HG03439 (cell line): Measurements from ENCODE around the gene MORN1.

Experiments
- ATAC-seq: cut with Tn5 transposase; IDR thresholded peaks from one replicate; pipeline ENCODE4 v1.9.1; 2021; ENCODE audit warnings: mild to moderate bottlenecking, moderate library complexity; ENCODE audit not compliant: unreplicated experiment

Gene MORN1

DNA sequence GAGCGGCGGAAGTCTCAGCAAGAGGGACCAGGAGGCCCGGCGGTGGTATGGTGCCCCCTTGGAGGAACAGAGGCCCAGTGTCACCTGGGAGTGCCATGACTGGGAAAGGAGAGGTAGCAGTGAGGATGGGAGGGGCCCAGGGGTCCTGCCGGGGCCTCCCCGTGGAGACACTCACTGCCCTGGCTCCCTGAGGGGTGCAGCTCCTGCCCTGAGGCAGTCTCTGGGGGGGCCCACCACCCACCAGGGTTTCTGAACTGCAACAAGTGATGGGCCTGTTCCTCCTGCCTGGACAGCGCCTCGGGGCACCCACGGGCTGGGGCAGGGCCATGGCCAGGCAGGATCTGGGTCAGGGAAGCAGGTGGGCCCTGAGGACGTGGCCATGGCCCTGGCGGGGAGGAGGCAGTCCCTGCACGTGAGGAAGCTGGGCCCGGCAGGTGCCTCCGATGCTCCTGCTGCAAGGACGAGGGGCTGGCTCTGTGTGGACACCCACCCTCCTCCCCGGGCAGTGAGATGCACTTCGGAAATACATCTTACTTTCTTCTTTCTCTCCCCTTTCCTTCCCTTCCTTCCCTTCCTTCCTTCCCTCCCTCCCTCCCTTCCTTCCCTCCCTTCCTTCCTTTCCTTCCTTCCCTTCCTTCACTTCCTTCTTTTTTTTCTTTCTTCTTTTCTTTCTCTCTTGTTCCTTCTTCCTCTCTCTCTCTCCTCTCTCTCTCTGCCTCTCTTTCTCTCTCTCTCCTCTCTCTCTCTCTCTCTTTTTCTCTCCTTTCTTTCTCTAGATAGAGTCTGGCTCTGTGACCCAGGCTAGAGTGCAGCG, 66.6 kb downstream of the MORN1 start:
- ATAC-seq = no peak

- no peak for ATAC-seq
Observed at GRCh38 chr1:2323451-2323974, 67.8 kb downstream of the MORN1 start.

DNA sequence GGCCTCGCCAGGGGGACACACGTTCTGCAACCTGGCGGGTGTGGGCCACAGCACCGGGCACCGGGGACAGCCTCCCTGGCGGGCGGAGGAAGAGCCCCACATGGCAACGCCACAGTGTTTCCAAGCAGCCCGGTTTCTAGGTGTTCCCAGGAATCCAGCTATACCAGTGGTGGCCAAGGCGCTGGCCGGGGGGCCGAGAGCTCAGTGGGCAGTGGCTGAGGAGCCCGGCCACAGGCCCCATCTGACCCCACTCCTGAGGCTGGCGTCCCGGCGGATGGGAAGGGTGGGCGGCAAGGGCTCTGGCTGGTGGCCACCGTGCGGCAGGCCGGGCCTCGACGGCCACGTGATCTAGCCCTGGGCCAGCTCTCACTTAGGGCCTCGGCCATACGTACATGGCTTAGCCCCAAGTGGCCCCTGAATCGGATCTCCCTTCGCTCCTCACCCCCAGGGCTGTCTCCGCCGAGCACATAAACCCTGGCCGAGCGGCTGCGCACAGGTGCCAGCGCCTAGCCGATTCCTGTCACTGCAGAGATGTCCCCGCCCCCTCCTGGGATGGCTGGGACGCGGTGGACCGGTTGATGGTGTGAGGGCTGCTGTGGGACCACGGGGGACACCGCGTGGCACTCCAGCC, 68.7 kb downstream of the MORN1 start:
- ATAC-seq = no peak

DNA sequence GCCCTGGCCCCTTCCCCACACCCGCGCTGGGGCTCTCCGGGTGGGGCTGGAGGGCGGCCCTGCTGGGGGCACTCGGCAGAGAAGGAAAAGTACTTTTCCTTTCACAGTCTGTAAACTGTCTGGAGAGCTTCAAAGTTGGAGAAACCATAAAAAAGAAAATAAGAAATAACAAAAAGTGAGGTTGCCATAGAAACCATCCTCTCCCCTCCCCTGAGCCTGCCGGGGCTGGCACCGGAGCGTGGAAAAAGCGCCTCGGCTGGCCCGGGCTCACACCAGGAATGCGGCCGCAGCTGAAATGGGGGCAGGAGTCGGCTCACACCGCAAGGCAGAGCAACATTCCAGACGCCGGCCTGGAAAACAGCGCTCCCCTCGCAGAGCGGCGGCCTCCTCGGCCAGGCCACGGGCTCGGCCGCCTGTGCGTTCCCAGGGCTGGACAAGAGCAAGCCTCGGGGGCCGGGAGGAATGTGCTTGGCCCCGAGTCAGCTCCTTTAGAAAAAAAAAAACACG, 69.2 kb downstream of the MORN1 start:
- ATAC-seq = no peak

DNA sequence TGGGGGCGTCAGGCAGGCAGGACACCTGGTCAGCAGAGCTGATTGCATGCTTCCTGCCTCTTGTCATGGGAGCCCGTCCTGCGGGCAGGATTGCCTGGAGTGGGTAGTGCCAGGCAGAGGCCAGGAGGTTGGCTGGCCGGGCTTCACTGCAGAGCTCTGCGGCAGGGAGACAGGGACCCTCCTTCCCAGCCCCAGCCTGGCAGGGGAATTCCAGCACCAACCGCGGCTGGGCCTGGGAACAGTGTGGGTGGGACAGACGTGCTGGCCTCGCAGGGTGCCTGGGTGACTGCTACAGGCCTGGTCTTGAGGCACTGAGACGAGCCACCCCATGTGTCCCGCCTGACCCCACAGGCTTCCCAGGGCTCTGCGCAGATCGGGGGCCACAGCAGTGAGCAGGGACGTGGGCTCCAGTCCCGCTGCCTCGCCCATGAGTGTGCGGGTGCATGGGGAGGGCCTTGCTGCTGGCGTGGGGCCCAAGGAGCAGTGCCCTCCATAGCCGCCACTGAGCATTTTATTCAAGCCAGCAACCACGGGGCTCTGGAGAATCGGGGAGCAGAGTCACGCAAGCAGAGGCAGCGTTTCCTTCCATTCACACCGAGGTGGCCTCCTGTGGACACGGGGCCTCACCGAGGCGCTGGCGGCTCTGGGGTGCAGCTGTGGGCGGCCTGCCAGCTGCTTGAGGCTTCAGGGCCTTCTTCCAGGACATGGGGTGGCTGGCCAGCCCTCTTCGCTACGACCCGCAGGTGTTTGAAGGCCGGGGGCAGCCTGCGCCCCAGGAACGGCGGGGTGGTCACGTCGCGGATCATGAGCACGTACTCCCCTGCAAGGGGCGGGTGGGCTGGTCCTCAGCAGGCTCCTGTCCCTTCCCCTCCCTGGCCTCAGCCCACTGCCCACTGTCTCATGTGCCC, 70.3 kb downstream of the MORN1 start:
- ATAC-seq = no peak

- ATAC-seq = no peak
Observed at GRCh38 chr1:2320006-2320405, 71.3 kb downstream of the MORN1 start.

DNA sequence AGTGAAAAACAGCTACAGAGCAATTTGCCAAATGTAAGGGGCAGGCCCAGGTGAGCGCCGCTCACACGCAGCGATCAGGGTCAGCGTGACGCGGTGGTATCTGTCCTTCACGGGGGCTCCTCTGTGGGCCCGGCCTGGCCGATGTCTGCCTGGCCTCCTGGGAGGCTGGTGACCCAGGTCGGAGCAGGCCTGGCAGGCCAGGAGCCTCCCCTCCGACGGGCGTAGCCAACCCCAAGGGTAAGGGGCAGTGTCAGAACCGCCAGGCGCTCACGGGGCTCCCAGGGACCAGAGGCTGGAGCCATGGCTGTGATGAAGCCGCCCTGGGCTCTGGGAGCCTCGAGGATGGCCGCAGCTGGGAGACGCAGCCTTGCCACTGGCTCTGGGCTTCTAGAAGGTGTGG, 72.1 kb downstream of the MORN1 start:
- ATAC-seq = no peak

DNA sequence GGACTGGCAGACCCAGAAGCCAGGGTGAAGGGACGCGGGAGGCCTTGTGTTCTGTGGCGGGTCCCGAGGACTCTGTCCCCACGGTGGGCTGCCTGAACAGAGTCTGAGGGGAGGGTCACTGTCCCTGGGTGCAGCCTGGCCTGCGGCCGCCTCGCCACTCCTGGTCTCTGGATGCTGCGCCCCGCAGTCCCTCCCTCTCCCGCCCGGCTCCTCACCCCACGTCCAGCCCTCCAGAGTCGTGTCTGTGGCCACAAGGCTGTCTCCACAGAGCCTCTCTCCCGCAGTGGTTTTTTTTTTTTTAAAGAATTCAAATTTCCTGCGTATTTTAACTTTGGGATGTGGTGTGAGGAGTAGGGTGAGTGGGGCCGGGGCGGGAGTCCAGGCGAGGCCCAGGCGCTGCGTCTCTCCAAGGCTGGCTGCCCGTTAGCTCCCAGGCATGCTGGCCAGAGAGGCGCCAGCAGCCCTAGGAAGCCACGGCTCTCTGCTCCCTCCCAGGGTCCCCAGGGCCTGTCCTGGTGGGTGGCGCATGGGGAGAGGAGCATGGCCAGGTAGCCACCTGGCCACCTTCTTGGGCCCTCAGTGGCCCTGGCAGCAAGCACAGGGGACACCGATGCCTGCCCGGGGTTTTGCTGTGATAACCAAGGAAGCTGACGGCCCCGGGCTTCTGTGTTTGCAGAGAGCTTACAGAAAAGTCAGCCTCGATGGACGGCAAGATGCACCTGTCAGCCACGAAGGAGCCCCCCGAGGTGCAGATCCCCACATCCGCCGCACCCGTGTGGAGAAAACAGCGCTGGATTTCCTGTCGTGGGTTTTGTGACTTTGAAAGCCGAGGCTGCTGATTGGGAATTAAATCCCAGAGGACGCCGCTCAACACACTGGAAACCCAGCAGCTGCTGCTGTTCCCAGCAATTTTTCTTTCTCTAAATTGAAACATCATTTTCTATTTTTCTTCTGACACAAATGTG, 72.8 kb downstream of the MORN1 start:
- no peak for ATAC-seq

- ATAC-seq = no peak
Observed at GRCh38 chr1:2317230-2318065, 73.9 kb downstream of the MORN1 start.

- no peak for ATAC-seq
Observed at GRCh38 chr1:2316451-2316961, 74.8 kb downstream of the MORN1 start.

DNA sequence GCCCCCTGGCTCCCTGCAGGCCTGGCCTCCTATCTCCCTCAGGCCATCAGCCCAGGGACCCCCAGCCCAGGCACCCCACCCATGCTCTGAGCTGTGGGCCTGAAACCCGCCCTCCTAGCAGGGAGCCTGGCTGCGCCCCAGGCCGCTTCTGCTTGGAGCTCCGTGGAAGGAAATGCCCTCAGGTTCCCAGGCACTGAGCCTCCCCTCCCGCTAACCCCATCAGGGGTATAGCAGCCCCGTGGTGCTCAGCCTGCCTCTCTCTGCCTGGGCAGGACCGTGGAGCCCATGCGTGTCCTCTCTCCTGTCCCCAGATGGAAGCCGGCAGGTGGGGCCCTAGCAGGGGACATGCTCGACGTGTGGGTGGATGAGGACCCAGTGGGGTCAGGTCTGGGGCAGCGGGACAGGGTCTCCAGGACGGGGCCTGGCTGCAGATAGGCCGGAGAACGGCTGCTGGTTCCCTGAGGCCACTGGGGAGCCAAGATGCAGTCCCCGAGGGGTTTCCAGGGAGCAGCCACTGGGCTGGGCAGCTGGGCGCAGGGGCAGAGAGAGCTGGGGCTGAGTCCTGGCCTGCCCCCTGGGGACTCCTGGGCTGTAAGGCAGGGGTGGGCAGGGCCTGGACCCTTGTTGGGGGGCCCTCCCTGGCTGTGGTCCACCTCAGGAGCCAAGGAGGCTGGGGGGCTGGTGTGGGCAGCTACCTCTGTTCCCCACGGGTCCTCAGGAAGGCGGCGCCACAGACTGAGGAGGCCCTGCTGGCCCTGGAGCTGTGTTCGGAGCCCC, 75.5 kb downstream of the MORN1 start:
- ATAC-seq = no peak

GRCh38 chr1:2314803-2315673, 76.3 kb downstream of the MORN1 start:
- ATAC-seq = no peak

DNA sequence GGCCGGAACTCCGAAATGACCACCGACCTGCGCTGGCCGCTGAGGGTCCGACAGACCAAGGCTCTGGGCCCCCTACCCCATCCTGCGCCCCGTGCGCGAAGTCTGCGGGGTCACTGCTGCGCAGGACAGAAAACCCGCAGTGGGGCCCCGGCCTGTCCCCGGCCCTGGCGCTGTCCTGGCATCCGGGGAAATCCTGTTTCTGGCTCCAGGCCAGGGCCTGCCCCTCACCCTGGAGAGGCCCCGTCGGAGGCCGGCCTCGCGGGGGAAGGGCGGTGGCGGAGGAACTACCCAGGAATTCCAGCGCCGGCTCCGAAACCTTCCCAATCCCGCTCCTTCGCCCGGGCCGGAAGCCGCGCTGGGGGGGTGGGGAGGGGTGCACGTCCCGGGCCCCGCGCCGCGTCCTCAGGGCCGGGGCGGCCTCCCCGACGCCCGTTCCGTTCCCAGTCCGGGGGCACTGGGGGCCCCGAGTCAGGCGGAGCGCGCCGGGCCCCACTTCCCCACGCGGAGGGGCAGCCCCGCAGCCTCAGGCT, 77.0 kb downstream of the MORN1 start:
- no peak for ATAC-seq

GRCh38 chr1:2313651-2314261, 77.6 kb downstream of the MORN1 start:
- ATAC-seq = no peak

- ATAC-seq = no peak
Observed at GRCh38 chr1:2312515-2313301, 78.6 kb downstream of the MORN1 start.

DNA sequence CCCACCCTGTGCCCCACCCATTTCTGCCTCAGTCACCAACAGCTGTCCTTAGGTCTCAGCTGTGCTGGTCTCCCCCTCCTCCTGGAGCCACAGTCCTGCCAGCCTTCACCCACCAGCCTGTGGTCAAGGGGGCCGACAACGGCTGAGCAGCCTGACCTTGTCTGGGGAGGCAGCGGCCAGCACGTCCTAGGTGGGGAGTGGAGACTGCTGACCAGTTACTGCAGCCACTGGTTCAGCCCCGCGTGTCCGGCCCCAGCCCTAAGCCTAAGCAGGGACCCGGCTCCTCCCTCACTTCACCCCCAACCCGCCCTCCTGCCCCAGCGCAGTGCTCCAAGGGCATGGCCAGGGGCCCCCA, 79.2 kb downstream of the MORN1 start:
- no peak for ATAC-seq
